HEK293 (cell line): ENCODE measurements around the gene DHRS4L2.

ENCODE experiments used
- HOXC10 ChIP-seq: sonication (generic); formaldehyde crosslinking; IDR thresholded peaks from 2 replicates; pipeline ENCODE4 v1.8.1; 2023; ENCODE audit warnings: mild to moderate bottlenecking, missing genetic modification reagents
- KLF16 ChIP-seq: fragments of 450-650 bp; formaldehyde crosslinking; IDR thresholded peaks from 2 replicates; pipeline ENCODE4 v1.5.1; 2017; ENCODE audit warnings: missing biosample characterization, missing genetic modification characterization
- PRDM1 ChIP-seq: fragments of 450-650 bp; formaldehyde crosslinking; IDR thresholded peaks from 2 replicates; pipeline ENCODE4; 2016; ENCODE audit warnings: missing biosample characterization, missing genetic modification characterization
- REPIN1 ChIP-seq: fragments of 450-650 bp; formaldehyde crosslinking; IDR thresholded peaks from 2 replicates; pipeline ENCODE4 v1.5.1; 2017; ENCODE audit warnings: missing biosample characterization, missing genetic modification characterization, low read depth
- SP2 ChIP-seq: fragments of 450-650 bp; formaldehyde crosslinking; IDR thresholded peaks from 2 replicates; pipeline ENCODE4 v1.5.1; 2016; ENCODE audit warnings: missing biosample characterization, missing genetic modification characterization
- SP7 ChIP-seq: fragments of 450-650 bp; formaldehyde crosslinking; IDR thresholded peaks from 2 replicates; pipeline ENCODE4 v1.5.1; 2016; ENCODE audit warnings: missing biosample characterization, missing genetic modification characterization
- YY1 ChIP-seq: fragments of 450-650 bp; formaldehyde crosslinking; IDR thresholded peaks from 2 replicates; pipeline ENCODE4 v1.5.1; 2018; ENCODE audit warnings: missing biosample characterization, missing genetic modification characterization
- ZBTB21 ChIP-seq: fragments of 450-650 bp; formaldehyde crosslinking; IDR thresholded peaks from 2 replicates; pipeline ENCODE4 v1.5.1; 2017; ENCODE audit warnings: missing biosample characterization, missing genetic modification characterization
- ZEB2 ChIP-seq: fragments of 450-650 bp; formaldehyde crosslinking; IDR thresholded peaks from 2 replicates; pipeline ENCODE4 v1.5.1; 2016; ENCODE audit warnings: missing biosample characterization, missing genetic modification characterization
- ZFP69B ChIP-seq: fragments of 450-650 bp; formaldehyde crosslinking; IDR thresholded peaks from 2 replicates; pipeline ENCODE4 v1.5.1; 2016; ENCODE audit warnings: missing biosample characterization, missing genetic modification characterization
- ZNF146 ChIP-seq: fragments of 450-650 bp; formaldehyde crosslinking; IDR thresholded peaks from 2 replicates; pipeline ENCODE4 v1.5.1; 2016; ENCODE audit warnings: missing biosample characterization, missing genetic modification characterization
- ZNF202 ChIP-seq: fragments of 450-650 bp; formaldehyde crosslinking; IDR thresholded peaks from 2 replicates; pipeline ENCODE4 v1.5.1; 2016; ENCODE audit warnings: missing biosample characterization, missing genetic modification characterization, borderline replicate concordance
- ZNF248 ChIP-seq: fragments of 450-650 bp; formaldehyde crosslinking; IDR thresholded peaks from 2 replicates; pipeline ENCODE4 v1.5.1; 2017; ENCODE audit warnings: missing biosample characterization, missing genetic modification characterization
- ZNF335 ChIP-seq: fragments of 450-650 bp; formaldehyde crosslinking; conservative IDR thresholded peaks from 2 replicates; pipeline ENCODE4 v1.5.1; 2016; ENCODE audit warnings: missing biosample characterization, missing genetic modification characterization
- ZNF423 ChIP-seq: fragments of 450-650 bp; formaldehyde crosslinking; IDR thresholded peaks from 2 replicates; pipeline ENCODE4 v1.5.1; 2016; ENCODE audit warnings: missing biosample characterization, missing genetic modification characterization
- ZNF521 ChIP-seq: fragments of 450-650 bp; formaldehyde crosslinking; IDR thresholded peaks from 2 replicates; pipeline ENCODE4 v1.5.1; 2017; ENCODE audit warnings: missing biosample characterization, mild to moderate bottlenecking, missing genetic modification characterization
- ZNF561 ChIP-seq: fragments of 450-650 bp; IDR thresholded peaks from 2 replicates; pipeline ENCODE4 v1.5.1; 2018; ENCODE audit warnings: missing biosample characterization, missing genetic modification characterization, borderline replicate concordance
- ZNF76 ChIP-seq: fragments of 450-650 bp; formaldehyde crosslinking; IDR thresholded peaks from 2 replicates; pipeline ENCODE4; 2016; ENCODE audit warnings: low read depth, missing biosample characterization, missing genetic modification characterization, borderline replicate concordance
- ZNF776 ChIP-seq: fragments of 450-650 bp; formaldehyde crosslinking; IDR thresholded peaks from 2 replicates; pipeline ENCODE4 v1.5.0; 2017; ENCODE audit warnings: missing biosample characterization, missing genetic modification characterization, borderline replicate concordance
- ZNF837 ChIP-seq: fragments of 450-650 bp; formaldehyde crosslinking; IDR thresholded peaks from 2 replicates; pipeline ENCODE4 v1.5.1; 2016; ENCODE audit warnings: missing biosample characterization, missing genetic modification characterization
- ZXDB ChIP-seq: fragments of 450-650 bp; formaldehyde crosslinking; IDR thresholded peaks from 2 replicates; pipeline ENCODE4 v1.5.1; 2016; ENCODE audit warnings: missing biosample characterization, missing genetic modification characterization
- TF ChIP-seq, protein P1 (sequence below): fragments of 450-650 bp; formaldehyde crosslinking; conservative IDR thresholded peaks from 2 replicates; pipeline ENCODE4 v1.5.1; 2016; ENCODE audit warnings: low read depth, missing biosample characterization, missing genetic modification characterization
- TF ChIP-seq, protein P2 (sequence below): fragments of 450-650 bp; formaldehyde crosslinking; IDR thresholded peaks from 2 replicates; pipeline ENCODE4 v1.5.1; 2016; ENCODE audit warnings: missing biosample characterization, missing genetic modification characterization
- TF ChIP-seq, protein P3 (sequence below): fragments of 450-650 bp; formaldehyde crosslinking; IDR thresholded peaks from 2 replicates; pipeline ENCODE4 v1.5.1; 2017; ENCODE audit warnings: missing biosample characterization, mild to moderate bottlenecking, missing genetic modification characterization, moderate library complexity
- TF ChIP-seq, protein P4 (sequence below): fragments of 450-650 bp; formaldehyde crosslinking; IDR thresholded peaks from 2 replicates; pipeline ENCODE4 v1.5.1; 2017; ENCODE audit warnings: missing biosample characterization, missing genetic modification characterization
- TF ChIP-seq, protein P5 (sequence below): fragments of 450-650 bp; formaldehyde crosslinking; IDR thresholded peaks from 2 replicates; pipeline ENCODE4 v1.5.1; 2016; ENCODE audit warnings: missing biosample characterization, missing genetic modification characterization

DHRS4L2 gene

DNA sequence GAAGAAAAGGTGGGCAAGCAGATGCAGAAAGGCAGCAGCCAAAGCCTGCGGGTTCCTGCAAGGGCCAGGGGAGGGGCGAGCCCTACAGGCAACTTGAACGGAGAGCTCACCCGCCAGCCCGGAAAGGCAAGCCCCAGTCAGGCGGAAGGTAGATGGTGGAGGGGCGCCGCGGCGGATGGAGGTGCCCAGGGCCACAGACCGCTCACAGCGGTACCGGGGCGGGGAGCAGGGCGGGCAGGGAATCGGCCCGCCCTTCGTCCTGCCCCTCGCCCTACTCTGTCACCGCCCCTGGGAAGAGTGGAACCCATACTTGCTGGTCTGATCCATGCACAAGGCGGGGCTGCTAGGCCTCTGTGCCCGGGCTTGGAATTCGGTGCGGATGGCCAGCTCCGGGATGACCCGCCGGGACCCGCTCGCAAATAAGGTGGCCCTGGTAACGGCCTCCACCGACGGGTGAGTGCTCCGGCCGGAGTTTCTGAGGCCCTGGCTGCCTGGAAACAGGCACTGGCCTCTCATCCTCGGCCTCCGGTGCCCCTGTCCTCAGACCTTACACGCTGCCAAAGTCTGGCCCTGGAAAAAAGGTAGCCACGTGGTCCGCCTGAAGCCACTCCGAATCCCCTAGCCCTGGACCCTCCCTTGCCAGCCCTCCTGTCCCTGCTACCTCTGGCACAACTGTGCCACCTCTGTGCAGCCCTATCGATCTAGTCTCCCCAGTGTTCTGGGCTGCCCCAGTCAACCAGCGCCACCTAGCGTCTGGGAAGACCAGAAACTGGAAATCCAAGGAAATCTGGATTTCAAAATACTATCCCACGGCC is 35.1 kb upstream of the DHRS4L2 start, which contains the start of gene DHRS4 (continued):
- TF ChIP-seq, protein P1, sequence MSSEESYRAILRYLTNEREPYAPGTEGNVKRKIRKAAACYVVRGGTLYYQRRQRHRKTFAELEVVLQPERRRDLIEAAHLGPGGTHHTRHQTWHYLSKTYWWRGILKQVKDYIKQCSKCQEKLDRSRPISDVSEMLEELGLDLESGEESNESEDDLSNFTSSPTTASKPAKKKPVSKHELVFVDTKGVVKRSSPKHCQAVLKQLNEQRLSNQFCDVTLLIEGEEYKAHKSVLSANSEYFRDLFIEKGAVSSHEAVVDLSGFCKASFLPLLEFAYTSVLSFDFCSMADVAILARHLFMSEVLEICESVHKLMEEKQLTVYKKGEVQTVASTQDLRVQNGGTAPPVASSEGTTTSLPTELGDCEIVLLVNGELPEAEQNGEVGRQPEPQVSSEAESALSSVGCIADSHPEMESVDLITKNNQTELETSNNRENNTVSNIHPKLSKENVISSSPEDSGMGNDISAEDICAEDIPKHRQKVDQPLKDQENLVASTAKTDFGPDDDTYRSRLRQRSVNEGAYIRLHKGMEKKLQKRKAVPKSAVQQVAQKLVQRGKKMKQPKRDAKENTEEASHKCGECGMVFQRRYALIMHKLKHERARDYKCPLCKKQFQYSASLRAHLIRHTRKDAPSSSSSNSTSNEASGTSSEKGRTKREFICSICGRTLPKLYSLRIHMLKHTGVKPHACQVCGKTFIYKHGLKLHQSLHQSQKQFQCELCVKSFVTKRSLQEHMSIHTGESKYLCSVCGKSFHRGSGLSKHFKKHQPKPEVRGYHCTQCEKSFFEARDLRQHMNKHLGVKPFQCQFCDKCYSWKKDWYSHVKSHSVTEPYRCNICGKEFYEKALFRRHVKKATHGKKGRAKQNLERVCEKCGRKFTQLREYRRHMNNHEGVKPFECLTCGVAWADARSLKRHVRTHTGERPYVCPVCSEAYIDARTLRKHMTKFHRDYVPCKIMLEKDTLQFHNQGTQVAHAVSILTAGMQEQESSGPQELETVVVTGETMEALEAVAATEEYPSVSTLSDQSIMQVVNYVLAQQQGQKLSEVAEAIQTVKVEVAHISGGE (tag by site-specific recombination): peak; percentile 54; the same call in 1 of the 2 replicates
- no peak for TF ChIP-seq HOXC10 (CRISPR knock-in tag)
- TF ChIP-seq ZNF202 (tag by site-specific recombination): no peak
- TF ChIP-seq, protein P2, sequence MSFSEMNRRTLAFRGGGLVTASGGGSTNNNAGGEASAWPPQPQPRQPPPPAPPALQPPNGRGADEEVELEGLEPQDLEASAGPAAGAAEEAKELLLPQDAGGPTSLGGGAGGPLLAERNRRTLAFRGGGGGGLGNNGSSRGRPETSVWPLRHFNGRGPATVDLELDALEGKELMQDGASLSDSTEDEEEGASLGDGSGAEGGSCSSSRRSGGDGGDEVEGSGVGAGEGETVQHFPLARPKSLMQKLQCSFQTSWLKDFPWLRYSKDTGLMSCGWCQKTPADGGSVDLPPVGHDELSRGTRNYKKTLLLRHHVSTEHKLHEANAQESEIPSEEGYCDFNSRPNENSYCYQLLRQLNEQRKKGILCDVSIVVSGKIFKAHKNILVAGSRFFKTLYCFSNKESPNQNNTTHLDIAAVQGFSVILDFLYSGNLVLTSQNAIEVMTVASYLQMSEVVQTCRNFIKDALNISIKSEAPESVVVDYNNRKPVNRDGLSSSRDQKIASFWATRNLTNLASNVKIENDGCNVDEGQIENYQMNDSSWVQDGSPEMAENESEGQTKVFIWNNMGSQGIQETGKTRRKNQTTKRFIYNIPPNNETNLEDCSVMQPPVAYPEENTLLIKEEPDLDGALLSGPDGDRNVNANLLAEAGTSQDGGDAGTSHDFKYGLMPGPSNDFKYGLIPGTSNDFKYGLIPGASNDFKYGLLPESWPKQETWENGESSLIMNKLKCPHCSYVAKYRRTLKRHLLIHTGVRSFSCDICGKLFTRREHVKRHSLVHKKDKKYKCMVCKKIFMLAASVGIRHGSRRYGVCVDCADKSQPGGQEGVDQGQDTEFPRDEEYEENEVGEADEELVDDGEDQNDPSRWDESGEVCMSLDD (tag by site-specific recombination): peak; percentile 65; the same call in 1 of the 2 replicates
- TF ChIP-seq SP7 (tag by site-specific recombination): peak; percentile 76; the same call in 1 of the 2 replicates
- TF ChIP-seq, protein P3, sequence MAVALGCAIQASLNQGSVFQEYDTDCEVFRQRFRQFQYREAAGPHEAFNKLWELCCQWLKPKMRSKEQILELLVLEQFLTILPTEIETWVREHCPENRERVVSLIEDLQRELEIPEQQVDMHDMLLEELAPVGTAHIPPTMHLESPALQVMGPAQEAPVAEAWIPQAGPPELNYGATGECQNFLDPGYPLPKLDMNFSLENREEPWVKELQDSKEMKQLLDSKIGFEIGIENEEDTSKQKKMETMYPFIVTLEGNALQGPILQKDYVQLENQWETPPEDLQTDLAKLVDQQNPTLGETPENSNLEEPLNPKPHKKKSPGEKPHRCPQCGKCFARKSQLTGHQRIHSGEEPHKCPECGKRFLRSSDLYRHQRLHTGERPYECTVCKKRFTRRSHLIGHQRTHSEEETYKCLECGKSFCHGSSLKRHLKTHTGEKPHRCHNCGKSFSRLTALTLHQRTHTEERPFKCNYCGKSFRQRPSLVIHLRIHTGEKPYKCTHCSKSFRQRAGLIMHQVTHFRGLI (tag by site-specific recombination): no peak
- TF ChIP-seq, protein P4, sequence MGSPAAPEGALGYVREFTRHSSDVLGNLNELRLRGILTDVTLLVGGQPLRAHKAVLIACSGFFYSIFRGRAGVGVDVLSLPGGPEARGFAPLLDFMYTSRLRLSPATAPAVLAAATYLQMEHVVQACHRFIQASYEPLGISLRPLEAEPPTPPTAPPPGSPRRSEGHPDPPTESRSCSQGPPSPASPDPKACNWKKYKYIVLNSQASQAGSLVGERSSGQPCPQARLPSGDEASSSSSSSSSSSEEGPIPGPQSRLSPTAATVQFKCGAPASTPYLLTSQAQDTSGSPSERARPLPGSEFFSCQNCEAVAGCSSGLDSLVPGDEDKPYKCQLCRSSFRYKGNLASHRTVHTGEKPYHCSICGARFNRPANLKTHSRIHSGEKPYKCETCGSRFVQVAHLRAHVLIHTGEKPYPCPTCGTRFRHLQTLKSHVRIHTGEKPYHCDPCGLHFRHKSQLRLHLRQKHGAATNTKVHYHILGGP (tag by site-specific recombination): no peak
- no peak for TF ChIP-seq ZNF423 (tag by site-specific recombination)
- TF ChIP-seq ZEB2: 0 out of 2 replicates have a peak, but pooled peaks have one; percentile 52
- TF ChIP-seq ZBTB21: 0 out of 2 replicates have a peak, but pooled peaks have one; percentile 30
- TF ChIP-seq ZNF561 (tag by site-specific recombination): peak; percentile 71; the same call in 1 of the 2 replicates
- TF ChIP-seq, protein P5, sequence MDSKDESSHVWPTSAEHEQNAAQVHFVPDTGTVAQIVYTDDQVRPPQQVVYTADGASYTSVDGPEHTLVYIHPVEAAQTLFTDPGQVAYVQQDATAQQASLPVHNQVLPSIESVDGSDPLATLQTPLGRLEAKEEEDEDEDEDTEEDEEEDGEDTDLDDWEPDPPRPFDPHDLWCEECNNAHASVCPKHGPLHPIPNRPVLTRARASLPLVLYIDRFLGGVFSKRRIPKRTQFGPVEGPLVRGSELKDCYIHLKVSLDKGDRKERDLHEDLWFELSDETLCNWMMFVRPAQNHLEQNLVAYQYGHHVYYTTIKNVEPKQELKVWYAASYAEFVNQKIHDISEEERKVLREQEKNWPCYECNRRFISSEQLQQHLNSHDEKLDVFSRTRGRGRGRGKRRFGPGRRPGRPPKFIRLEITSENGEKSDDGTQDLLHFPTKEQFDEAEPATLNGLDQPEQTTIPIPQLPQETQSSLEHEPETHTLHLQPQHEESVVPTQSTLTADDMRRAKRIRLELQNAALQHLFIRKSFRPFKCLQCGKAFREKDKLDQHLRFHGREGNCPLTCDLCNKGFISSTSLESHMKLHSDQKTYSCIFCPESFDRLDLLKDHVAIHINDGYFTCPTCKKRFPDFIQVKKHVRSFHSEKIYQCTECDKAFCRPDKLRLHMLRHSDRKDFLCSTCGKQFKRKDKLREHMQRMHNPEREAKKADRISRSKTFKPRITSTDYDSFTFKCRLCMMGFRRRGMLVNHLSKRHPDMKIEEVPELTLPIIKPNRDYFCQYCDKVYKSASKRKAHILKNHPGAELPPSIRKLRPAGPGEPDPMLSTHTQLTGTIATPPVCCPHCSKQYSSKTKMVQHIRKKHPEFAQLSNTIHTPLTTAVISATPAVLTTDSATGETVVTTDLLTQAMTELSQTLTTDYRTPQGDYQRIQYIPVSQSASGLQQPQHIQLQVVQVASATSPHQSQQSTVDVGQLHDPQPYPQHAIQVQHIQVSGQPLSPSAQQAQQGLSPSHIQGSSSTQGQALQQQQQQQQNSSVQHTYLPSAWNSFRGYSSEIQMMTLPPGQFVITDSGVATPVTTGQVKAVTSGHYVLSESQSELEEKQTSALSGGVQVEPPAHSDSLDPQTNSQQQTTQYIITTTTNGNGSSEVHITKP (tag by site-specific recombination): peak; percentile 90
- TF ChIP-seq ZNF76 (tag by site-specific recombination): 0 out of 2 replicates have a peak, but pooled peaks have one; percentile 24
- TF ChIP-seq KLF16: 0 out of 2 replicates have a peak, but pooled peaks have one; percentile 50
- TF ChIP-seq REPIN1 (tag by site-specific recombination): no peak
- TF ChIP-seq ZNF335 (tag by site-specific recombination): peak; percentile 97
- TF ChIP-seq ZNF146 (tag by site-specific recombination): 0 out of 2 replicates have a peak, but pooled peaks have one; percentile 19
- TF ChIP-seq ZNF837 (tag by site-specific recombination): 0 out of 2 replicates have a peak, but pooled peaks have one; percentile 20
- peak; percentile 94 for TF ChIP-seq SP2 (tag by site-specific recombination)
- TF ChIP-seq PRDM1 (tag by site-specific recombination): no peak
- peak; percentile 89; the same call in 1 of the 2 replicates for TF ChIP-seq ZXDB (tag by site-specific recombination)
- TF ChIP-seq ZNF776 (tag by site-specific recombination): no peak
- TF ChIP-seq YY1: peak; percentile 52; the same call in 1 of the 2 replicates
- TF ChIP-seq ZNF248: no peak
- no peak for TF ChIP-seq ZNF521 (tag by site-specific recombination)
- TF ChIP-seq ZFP69B (tag by site-specific recombination): no peak; the same call in 1 of the 2 replicates
